AG09319 (cell line): ENCODE results near the gene MMEL1.

Experiments
- DNase-seq: peaks from one replicate; pipeline ENCODE4 v3.0.0-alpha.2; 2010; ENCODE audit warnings: low read depth; ENCODE audit errors: extremely low read depth
- CTCF ChIP-seq: IDR thresholded peaks from 2 replicates; pipeline ENCODE4 v1.5.1; 2011; ENCODE audit warnings: low read depth, mild to moderate bottlenecking, inconsistent platforms, low read length, moderate library complexity

The MMEL1 gene

DNA sequence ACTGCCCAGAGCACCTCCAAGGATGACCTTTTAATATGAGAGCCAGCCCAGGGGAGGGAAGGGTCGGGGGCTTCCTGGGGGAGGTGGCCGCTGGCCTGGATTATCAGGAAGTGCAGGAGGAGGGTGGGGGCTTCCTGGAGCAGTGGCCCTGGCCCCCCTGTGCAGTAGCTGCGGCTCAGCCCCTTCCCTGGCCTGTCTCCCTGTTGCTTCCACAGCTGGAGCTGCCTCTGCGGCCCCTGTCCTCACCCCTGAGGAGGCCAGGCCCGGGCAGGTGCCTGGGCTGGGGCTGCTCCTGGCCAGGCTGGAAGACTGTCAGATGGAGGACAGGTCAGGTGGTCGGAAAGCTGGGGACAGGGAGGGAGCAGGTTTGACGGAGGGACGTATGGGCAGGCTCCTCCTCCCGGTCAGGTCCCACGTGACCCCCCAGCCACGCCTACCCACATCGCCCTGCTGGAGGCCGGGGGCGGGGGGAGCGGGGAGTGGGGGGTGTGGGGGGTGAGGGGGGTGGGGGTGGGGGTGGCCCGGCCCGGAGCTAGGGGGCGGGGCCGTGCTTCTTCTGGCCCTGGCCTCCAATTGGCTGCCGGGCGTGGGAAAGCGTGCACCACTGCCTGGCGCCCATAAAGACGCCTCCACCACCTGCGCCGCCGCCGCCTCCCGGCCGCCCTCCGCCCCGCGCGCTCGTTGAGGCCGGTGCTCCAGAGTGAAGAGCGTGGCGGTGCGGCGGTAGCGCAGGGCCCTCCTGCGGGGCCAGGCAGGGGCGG, 86.9 kb downstream of the MMEL1 start:
- no peak for DNase-seq

DNA sequence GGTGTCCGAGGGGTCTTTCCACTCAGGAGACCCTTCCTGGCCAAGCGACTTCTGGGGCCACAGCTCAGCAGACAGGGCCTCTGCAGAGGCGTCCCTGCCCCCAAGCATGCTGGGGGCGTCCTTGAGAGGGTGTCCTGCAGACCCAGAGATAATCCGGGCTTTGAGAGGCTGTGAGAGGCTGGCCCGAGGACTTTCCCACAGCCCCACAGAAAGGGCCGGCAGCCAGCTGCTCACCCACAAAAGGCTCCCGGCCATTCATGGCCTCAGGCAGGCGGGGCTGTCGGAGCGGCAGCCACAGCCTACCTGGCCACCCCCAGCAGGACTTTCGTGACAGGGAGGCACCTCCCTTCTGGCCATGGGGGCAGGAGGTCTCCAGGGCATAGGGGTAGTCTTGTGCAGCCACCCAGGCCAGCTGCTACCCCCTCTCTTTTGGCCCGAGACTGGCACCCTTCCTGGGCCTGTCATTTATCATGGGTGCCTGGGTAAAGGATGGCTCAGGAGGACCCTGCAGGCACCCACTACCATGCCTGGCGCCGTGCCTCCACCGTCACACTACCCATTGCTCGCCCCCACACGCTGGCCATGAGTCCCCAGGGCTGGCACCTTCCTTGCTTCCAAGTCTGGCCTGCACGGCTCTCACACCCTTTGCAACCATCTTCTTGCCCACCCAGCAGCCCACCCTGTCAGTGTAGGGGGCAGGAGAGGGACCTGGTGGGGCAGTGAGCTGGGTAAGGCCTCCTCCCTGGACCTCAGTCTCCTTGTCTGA, 87.8 kb downstream of the MMEL1 start:
- TF ChIP-seq CTCF, result no peak

More for the DNA sequence above, 86.9 kb downstream of the MMEL1 start:
- TF ChIP-seq CTCF, result no peak

GRCh38 chr1:2544093-2544874, 88.5 kb downstream of the MMEL1 start:
- no peak for DNase-seq
- no peak for TF ChIP-seq CTCF

More for the DNA sequence above, 87.8 kb downstream of the MMEL1 start:
- DNase-seq, result no peak

- no peak for TF ChIP-seq CTCF
- DNase-seq, result no peak
These were observed 89.2 kb downstream of the MMEL1 start for GRCh38 chr1:2543543-2544092.

DNA sequence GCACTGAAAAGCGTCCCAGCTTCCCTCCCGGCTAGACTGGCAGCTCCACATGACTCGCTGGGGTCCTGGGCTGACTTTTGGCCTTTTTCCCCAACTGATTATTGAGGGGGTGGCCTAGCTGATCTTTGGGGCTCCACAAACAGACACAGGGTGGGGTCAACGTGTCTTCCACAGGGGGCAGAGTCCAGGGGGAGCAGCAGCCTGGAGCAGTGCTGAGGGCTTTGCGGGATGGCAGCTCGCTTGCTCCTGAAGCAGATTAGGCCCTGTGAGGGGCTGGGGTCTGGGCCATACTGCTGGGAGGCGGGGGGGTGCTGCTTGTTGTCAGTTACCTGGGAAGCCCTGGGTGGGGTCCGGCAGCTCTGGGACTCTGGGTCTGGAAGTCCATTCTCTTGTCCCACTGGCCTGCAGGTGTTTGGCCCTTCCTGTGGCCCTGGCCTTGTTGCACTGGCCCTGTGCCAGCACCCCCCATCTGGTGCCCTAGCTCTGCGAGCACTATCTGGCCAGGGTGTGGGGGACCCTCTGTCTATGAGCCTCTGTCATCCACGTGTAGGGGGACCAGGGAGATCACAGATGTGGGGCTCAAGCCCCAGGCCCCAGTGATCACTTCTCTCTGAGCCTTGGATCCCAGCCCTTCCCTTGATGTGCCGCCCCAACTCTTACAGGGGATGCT, 90.4 kb downstream of the MMEL1 start:
- no peak for TF ChIP-seq CTCF
- DNase-seq, result no peak

- no peak for TF ChIP-seq CTCF
- DNase-seq, result no peak
These were observed 91.1 kb downstream of the MMEL1 start for GRCh38 chr1:2541619-2542245.
